ENCODE results near the gene HTT-AS. TPM values are rescaled to one million over a fixed set of nuclear protein-coding genes. Genes with fewer than 3 reads are reported as not detected.
A peak's percentile ranks its signal among the peaks of the same experiment; 100 is the strongest.

The HTT-AS gene
- total RNA-seq, 4 donors from 2014 or later, result not detected

DNA sequence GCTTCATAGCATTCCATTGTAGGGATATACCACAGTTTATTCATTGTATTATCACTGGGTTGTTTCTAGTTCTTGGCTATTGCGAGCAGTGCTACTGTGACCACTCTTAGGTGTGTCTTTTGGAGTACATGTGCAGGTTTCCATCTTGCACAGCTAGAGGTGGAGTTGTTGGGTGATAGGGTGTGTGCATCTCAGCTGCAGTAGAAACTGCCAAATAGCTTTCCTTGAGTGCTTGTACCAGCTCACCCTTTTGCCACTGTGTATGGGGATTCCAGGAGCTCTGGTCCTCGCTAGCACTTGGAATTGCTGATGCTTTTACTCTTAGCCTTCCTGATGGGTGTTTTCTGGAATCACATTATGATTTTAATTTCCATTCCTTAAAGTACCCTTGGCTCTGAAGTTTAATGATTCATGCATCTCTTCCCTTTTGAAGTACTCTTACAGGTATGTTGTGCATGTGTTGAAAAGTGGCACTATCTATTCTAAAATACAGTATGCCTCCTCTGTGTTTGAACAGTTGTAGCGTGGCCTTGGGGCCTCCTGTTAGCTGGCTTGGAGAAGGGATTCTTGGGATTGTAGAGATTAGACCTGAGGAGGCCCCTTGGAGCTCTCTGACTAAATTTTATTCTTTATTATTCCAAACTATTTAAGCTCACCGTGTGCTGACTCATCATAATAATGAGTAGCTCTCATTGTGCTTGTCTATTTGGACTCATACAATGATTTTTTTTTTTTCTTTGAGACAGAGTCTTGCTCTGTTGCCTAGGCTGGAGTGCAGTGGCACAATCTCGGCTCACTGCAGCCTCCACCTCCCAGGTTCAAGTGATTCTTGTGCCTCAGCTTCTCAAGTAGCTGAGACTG lies 38.5 kb upstream of the HTT-AS start:
- H3K36me3 ChIP-seq, result peaks cover 12 to 100% (median 20%) of the 10 kb centered on the region in 3 donors
- 59 to 61% methylated on average over 5 of the region's 5 CpGs for WGBS, 2 donors
- TF ChIP-seq, protein P1, sequence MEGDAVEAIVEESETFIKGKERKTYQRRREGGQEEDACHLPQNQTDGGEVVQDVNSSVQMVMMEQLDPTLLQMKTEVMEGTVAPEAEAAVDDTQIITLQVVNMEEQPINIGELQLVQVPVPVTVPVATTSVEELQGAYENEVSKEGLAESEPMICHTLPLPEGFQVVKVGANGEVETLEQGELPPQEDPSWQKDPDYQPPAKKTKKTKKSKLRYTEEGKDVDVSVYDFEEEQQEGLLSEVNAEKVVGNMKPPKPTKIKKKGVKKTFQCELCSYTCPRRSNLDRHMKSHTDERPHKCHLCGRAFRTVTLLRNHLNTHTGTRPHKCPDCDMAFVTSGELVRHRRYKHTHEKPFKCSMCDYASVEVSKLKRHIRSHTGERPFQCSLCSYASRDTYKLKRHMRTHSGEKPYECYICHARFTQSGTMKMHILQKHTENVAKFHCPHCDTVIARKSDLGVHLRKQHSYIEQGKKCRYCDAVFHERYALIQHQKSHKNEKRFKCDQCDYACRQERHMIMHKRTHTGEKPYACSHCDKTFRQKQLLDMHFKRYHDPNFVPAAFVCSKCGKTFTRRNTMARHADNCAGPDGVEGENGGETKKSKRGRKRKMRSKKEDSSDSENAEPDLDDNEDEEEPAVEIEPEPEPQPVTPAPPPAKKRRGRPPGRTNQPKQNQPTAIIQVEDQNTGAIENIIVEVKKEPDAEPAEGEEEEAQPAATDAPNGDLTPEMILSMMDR (IDR thresholded peaks at IDR 0.05), result no peak
- TF ChIP-seq POLR2A (IDR thresholded peaks at IDR 0.05), result no peak
- H3K27me3 ChIP-seq, result no peaks in the 10 kb centered on the region
- H3K9me3 ChIP-seq, result no peaks in the 10 kb centered on the region
- peaks cover 8 to 56% (median 48%) of the 10 kb centered on the region in 3 donors for H3K4me1 ChIP-seq
- H3K27ac ChIP-seq, result peak overlapping the region; percentile 15 to 83 (median 76)
- DNase-seq, result no peak
- intact Hi-C loops (cut with DNase I), result no loop called here
- no peak overlapping the region for H3K4me3 ChIP-seq

DNA sequence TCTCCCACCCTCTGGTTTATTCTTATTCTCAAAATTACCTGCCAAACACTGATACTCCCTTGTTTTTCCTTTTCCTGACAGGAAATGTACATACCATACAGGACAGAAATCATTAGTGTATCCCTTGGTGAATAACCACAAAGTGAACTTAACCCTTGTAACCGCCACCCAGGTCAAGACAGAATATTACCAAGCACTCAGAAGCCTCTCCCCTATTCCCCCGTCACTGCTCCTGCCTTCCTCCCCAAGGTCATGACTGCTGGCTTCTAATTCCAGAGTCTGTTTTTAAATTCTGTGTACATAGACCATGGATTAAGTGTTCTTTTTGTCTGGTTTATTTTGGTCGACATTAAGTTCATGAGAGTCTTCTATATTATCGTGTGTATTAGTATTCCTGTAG lies 37.9 kb upstream of the HTT-AS start:
- no peak for TF ChIP-seq POLR2A (IDR thresholded peaks at IDR 0.05)
- TF ChIP-seq, protein P1 (IDR thresholded peaks at IDR 0.05), result no peak
- peaks cover 12 to 100% (median 23%) of the 10 kb centered on the region in 3 donors for H3K36me3 ChIP-seq
- intact Hi-C loops (cut with DNase I), result no loop called here

DNA sequence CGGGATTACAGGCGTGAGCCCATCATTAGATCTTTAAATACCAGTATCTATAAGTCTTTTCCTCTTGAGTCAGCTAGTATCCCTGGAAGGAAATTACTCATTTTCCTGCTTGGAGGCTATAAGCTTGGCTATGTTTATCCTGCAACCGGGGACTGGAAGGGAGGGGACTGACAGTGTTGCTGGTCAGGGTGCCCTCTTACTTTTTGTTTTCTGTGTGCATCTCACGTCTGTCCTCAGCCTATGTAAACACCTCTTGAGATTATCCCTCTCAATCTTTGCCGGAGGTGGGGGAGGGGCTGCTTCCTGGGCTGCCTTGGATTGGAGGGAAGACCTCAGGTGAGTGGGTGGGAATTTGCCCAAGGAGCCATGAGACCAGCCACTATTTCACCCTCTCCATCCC lies 37.1 kb upstream of the HTT-AS start:
- no peak for DNase-seq
- 54 to 56% methylated on average over 4 to 5 of the region's 5 CpGs for WGBS, 2 donors

More for the DNA sequence above, 37.9 kb upstream of the HTT-AS start:
- WGBS, 2 donors, result 55 to 57% methylated on average over 4 of the region's 4 CpGs
- Histone ChIP-seq H3K9me3 (no peaks in the 10 kb centered on the region), H3K4me1 (peaks cover 11 to 63% (median 54%) of the 10 kb centered on the region in 3 donors), H3K27me3 (no peaks in the 10 kb centered on the region), H3K27ac (peak overlapping the region; percentile 15 to 83 (median 76)), H3K4me3 (no peak overlapping the region)
- DNase-seq, result no peak

DNA sequence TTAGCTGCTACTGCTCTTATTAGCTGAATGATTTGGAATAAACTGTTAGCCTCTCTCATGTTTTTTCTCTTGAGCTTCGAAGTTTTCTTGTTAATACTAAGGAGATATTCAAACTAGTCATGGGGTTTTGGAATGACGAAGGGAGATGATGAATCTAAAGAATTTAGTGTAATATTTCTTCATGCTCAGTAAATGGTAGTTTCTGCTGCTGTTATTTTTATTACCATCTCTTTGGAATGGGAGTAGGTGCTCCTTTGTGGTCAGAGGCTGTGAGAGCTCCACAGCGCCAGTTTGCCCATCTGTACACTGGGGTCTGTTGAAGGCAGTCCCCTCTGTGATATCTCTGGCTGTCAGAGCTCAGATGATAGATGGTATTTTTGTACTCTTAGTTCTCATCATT lies 33.9 kb upstream of the HTT-AS start:
- peaks cover 16 to 56% (median 36%) of the 10 kb centered on the region in 3 donors for H3K4me1 ChIP-seq
- no peaks in the 10 kb centered on the region for H3K27me3 ChIP-seq
- intact Hi-C loops (cut with DNase I), result no loop called here
- DNase-seq, result no peak
- H3K9me3 ChIP-seq, result no peaks in the 10 kb centered on the region
- H3K4me3 ChIP-seq, result no peak overlapping the region
- peak overlapping the region; percentile 12 to 83 (median 72) for H3K27ac ChIP-seq
- WGBS, 2 donors, result 90 to 95% methylated on average over 3 of the region's 3 CpGs
- TF ChIP-seq, protein P1 (IDR thresholded peaks at IDR 0.05), result no peak
- TF ChIP-seq POLR2A (IDR thresholded peaks at IDR 0.05), result no peak
- peaks cover 5 to 93% (median 6%) of the 10 kb centered on the region in 3 donors for H3K36me3 ChIP-seq

More for the DNA sequence above, 37.1 kb upstream of the HTT-AS start:
- Histone ChIP-seq H3K4me3 (no peak overlapping the region), H3K9me3 (no peaks in the 10 kb centered on the region), H3K36me3 (peaks cover 10 to 96% (median 18%) of the 10 kb centered on the region in 3 donors), H3K4me1 (peaks cover 16 to 68% (median 55%) of the 10 kb centered on the region in 3 donors), H3K27ac (peak overlapping the region; percentile 15 to 83 (median 76)), H3K27me3 (no peaks in the 10 kb centered on the region)
- intact Hi-C loops (cut with DNase I), result no loop called here
- TF ChIP-seq POLR2A (IDR thresholded peaks at IDR 0.05), result no peak
- TF ChIP-seq, protein P1 (IDR thresholded peaks at IDR 0.05), result no peak

DNA sequence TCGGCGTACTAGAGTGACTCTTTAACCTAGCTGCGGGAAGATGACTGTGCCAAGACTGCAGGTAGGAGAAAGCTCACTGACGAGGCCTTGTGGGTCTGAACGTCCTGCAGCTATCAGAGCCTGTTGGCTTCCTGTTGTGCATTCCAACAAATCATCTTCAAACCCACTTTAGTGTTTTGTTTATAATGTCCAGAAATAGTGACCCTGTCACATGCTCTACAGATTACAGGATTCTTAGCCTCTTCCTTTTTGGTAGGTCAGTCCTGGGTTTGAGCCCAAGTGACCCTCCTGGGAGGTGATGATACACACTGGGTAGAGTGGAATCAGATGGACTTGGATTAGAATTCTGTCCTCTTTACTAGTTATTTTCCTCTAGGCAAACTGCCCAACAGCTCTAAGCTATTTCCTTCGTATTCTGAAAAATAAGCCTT lies 33.4 kb upstream of the HTT-AS start:
- DNase-seq, result no peak
- no peaks in the 10 kb centered on the region for H3K9me3 ChIP-seq
- peaks cover 5 to 93% (median 6%) of the 10 kb centered on the region in 3 donors for H3K36me3 ChIP-seq
- no peak overlapping the region for H3K4me3 ChIP-seq
- intact Hi-C loops (cut with DNase I), result no loop called here
- WGBS, 2 donors, result 59 to 68% methylated on average over 6 of the region's 6 CpGs
- peaks cover 13 to 51% (median 31%) of the 10 kb centered on the region in 3 donors for H3K4me1 ChIP-seq
- no peak for TF ChIP-seq POLR2A (IDR thresholded peaks at IDR 0.05)
- TF ChIP-seq, protein P1 (IDR thresholded peaks at IDR 0.05), result no peak
- H3K27ac ChIP-seq, result peak overlapping the region; percentile 12 to 83 (median 72)
- no peaks in the 10 kb centered on the region for H3K27me3 ChIP-seq

Data from esophagus squamous epithelium (tissue), 5 donors.